ENCODE results near the gene NFIC.

DNA sequence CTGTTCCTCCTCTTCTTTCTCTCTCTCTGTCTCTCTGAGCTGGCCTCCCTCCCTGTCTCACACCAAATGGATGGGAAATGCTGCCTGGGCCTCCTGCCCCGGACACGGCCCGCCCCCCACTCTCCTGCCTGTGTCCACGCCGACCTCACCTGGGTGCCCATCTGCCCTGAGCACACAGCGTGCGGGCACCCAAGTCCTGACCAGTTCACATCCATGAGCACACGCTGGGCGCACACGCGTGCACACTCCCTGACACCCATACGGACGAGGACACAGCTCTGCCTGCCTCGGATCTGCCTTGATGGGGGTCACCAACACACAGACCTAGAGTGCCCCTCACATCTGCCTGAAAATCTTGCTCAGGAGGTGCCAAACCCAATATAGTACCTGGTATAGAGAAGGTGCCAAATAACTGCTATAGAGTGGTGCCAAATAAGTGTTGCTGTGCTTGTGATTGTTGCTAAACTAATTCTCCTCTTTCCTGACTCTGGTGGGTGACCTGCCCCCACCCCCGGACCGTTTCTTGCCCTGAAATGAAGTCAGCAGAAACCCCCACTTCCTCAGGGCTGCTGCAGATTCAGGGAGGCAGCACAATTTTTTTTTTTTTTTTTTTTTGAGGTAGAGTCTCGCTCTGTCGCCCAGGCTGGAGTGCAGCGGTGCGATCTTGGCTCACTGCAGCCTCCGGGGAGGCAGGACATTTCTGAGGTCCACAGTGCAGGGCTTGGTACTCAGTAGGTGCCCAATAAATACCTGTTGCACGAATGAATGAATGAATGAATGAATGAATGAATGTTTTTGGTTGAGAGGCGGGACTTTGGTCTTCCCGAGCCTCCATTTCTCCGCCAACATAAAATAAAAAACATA lies 4.6 kb downstream of the NFIC start:
- TF ChIP-seq RAD21 (IDR thresholded peaks at IDR 0.05; ENCODE audit: low read depth) (no peak), CEBPB (IDR thresholded peaks at IDR 0.05) (no peak), CREB1 (IDR thresholded peaks at IDR 0.05; ENCODE audit: low read depth) (no peak), YY1 (IDR thresholded peaks at IDR 0.05; ENCODE audit: low read depth) (no peak), TEAD4 (IDR thresholded peaks at IDR 0.05) (no peak), EP300 (IDR thresholded peaks at IDR 0.05; ENCODE audit: borderline replicate concordance) (no peak), TAF1 (IDR thresholded peaks at IDR 0.05; ENCODE audit: low read depth) (no peak), FOXM1 (IDR thresholded peaks at IDR 0.05; ENCODE audit: borderline replicate concordance, low read depth) (no peak), EGR1 (IDR thresholded peaks at IDR 0.05) (no peak)
- TF ChIP-seq, protein P1, sequence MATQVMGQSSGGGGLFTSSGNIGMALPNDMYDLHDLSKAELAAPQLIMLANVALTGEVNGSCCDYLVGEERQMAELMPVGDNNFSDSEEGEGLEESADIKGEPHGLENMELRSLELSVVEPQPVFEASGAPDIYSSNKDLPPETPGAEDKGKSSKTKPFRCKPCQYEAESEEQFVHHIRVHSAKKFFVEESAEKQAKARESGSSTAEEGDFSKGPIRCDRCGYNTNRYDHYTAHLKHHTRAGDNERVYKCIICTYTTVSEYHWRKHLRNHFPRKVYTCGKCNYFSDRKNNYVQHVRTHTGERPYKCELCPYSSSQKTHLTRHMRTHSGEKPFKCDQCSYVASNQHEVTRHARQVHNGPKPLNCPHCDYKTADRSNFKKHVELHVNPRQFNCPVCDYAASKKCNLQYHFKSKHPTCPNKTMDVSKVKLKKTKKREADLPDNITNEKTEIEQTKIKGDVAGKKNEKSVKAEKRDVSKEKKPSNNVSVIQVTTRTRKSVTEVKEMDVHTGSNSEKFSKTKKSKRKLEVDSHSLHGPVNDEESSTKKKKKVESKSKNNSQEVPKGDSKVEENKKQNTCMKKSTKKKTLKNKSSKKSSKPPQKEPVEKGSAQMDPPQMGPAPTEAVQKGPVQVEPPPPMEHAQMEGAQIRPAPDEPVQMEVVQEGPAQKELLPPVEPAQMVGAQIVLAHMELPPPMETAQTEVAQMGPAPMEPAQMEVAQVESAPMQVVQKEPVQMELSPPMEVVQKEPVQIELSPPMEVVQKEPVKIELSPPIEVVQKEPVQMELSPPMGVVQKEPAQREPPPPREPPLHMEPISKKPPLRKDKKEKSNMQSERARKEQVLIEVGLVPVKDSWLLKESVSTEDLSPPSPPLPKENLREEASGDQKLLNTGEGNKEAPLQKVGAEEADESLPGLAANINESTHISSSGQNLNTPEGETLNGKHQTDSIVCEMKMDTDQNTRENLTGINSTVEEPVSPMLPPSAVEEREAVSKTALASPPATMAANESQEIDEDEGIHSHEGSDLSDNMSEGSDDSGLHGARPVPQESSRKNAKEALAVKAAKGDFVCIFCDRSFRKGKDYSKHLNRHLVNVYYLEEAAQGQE (IDR thresholded peaks at IDR 0.05; ENCODE audit: low read depth): no peak
- TF ChIP-seq, protein P2, sequence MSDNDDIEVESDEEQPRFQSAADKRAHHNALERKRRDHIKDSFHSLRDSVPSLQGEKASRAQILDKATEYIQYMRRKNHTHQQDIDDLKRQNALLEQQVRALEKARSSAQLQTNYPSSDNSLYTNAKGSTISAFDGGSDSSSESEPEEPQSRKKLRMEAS (IDR thresholded peaks at IDR 0.05): no peak
- TF ChIP-seq, protein P3, sequence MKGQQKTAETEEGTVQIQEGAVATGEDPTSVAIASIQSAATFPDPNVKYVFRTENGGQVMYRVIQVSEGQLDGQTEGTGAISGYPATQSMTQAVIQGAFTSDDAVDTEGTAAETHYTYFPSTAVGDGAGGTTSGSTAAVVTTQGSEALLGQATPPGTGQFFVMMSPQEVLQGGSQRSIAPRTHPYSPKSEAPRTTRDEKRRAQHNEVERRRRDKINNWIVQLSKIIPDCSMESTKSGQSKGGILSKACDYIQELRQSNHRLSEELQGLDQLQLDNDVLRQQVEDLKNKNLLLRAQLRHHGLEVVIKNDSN (IDR thresholded peaks at IDR 0.05): no peak

Data from Ishikawa (cell line).